Heart left ventricle (tissue), 13 donors: ENCODE results near the gene ARHGEF26.

Experiments used
- CTCF ChIP-seq, 12 donors: fragments of 200-600 bp; sonication (generic) in 4 of 12; IDR thresholded peaks; one replicate each; pipeline versions ENCODE4 v1.5.0 to v1.8.0; 2018 to 2022; ENCODE audit warnings: antibody characterized with exemption in 12 of 12, mild to moderate bottlenecking in 5 of 12
- POLR2A ChIP-seq, 2 donors: fragments of 450-650 bp; IDR thresholded peaks; one replicate each; pipeline ENCODE4 v1.6.1; 2017; ENCODE audit warnings: antibody characterized with exemption in 2 of 2, mild to moderate bottlenecking in 2 of 2, moderate library complexity in 2 of 2
- donor health status: ischemic (EF 13 %, LVEDD 7.1; RV severe dilation, severe dysfunction).
- donor health status: DM: no; HTN: yes; CAD: no.
- donor health status: DM: no; HTN: no; CAD: no.
- donor health status: ischemic (EF 25% LVEDD 6.9; RV normal size, moderate dysfunction).
- donor health status: ischemic (EF 25% LVEDD 5.7; RV mildly dilated, moderate dysfunction).
- donor health status: ischemic (EF 35%, LVEDD 5.7; RV mildly dilated, moderate dysfunction).
- donor health status: nonischemic (EF 11% LVEDD 7.7; RV severe dilation, severe dysfunction).
- donor health status: DM: yes; HTN: yes; CAD: no.
- donor health status: PGD.
- donor health status: ischemic (EF 29% LVEDD 5.4; RV normal size, mild dysfunction).
- donor health status: nonischemic (EF 23%, LVEDD 6.1; RV moderate dilation, normal function).

- TF ChIP-seq CTCF (IDR thresholded peaks at IDR 0.05) (peak in 9 of 12 donors; percentile 6 to 63 (median 50)), POLR2A (IDR thresholded peaks at IDR 0.05) (no peak)
Observed at GRCh38 chr3:154095832-154096421, 25.3 kb upstream of the ARHGEF26 start.
